GM13977 (cell line): ENCODE results near the gene ZNF563.

ENCODE experiments used
- DNase-seq: peaks from one replicate; pipeline ENCODE4 v3.0.0; 2012; ENCODE audit warnings: low spot score
- in situ Hi-C: fragments of 300-500 bp; cut with MboI; formaldehyde crosslinking; loops from one replicate; pipeline ENCODE4 v1.12.0; 2022; ENCODE audit warnings: low sequenced_read_pairs, low pct_unique_long_range_greater_than_20kb, mixed read lengths, inconsistent platforms; ENCODE audit not compliant: unreplicated experiment
- TF ChIP-seq, protein P1 (sequence below): IDR thresholded peaks from 2 replicates; pipeline ENCODE4 v1.5.1; 2012; ENCODE audit warnings: mild to moderate bottlenecking, control low read depth; ENCODE audit not compliant: insufficient read depth; ENCODE audit errors: extremely low read depth, missing control alignments

The ZNF563 gene

DNA sequence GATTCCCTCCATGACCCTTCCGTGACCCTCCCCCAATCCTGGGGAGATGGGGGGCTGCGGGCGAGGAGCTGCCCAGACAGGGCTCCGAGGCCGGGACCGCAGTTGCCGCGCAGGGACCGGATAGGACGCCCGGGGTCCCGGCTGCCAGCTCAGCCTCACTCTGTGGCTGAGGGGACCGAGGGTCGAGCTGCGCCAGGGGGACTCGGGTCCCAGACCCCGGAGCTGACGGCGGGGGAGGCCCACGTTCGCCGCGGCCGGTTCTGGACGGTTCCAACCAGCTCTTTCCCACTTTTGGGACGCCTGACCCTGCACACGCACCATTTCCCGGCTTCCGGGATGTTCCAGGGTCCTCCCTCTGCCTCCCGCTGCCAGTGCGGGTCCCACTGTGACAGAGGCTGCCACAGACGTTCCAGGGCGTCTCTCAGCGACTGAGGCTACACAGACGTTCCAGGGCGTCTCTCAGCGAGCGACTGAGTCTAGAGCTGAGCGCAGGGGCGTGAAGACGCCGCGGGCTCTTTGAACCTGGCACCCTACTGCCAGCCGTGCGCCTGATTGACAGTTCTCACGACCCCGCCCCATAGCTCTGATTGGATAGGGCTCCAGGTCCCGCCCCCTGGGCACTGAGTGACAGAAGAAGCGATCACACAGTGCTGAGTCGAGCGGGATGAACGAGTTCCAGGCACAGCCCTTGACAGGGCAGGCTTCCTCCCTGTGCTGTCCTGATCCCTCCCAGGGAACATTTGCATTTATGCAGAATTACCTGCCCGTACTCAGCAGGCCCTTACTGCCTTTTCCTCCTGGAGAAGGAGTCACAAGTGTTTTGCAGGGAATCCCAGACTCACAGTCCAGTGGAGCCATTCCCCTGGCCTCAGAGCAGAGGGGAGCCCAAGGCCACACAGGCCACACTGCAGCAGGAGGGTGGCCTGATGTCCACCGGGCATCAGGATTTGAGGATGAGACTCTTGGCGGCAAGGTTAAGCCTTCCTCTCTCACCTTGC lies at the start of gene ZNF563:
Gene ZNF563, minus strand, starts transcription at position 472 of the 998 bp plus-strand sequence. Its CDS starts 151 bp downstream, at position 321.
- TF ChIP-seq, protein P1, sequence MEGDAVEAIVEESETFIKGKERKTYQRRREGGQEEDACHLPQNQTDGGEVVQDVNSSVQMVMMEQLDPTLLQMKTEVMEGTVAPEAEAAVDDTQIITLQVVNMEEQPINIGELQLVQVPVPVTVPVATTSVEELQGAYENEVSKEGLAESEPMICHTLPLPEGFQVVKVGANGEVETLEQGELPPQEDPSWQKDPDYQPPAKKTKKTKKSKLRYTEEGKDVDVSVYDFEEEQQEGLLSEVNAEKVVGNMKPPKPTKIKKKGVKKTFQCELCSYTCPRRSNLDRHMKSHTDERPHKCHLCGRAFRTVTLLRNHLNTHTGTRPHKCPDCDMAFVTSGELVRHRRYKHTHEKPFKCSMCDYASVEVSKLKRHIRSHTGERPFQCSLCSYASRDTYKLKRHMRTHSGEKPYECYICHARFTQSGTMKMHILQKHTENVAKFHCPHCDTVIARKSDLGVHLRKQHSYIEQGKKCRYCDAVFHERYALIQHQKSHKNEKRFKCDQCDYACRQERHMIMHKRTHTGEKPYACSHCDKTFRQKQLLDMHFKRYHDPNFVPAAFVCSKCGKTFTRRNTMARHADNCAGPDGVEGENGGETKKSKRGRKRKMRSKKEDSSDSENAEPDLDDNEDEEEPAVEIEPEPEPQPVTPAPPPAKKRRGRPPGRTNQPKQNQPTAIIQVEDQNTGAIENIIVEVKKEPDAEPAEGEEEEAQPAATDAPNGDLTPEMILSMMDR, result no peak
- DNase-seq, result peak; percentile 92
- in situ Hi-C loops, result no loop called here

DNA sequence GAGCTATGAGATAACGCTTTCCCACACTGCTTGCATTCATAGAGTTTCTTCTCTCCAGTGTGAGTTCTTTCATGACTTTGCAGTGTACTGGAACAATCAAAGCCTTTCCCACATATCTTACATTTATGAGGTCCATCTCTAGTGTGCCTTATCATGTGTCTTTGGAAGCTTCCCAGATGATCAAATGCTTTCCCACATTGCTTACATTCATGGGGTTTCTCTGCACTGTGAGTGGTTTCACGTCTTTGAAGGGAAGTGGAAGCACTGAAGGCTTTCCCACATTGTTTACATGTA lies 47.0 kb upstream of the ZNF563 start:
- TF ChIP-seq, protein P1, result no peak
- in situ Hi-C loops, result no loop called here
- DNase-seq, result no peak

DNA sequence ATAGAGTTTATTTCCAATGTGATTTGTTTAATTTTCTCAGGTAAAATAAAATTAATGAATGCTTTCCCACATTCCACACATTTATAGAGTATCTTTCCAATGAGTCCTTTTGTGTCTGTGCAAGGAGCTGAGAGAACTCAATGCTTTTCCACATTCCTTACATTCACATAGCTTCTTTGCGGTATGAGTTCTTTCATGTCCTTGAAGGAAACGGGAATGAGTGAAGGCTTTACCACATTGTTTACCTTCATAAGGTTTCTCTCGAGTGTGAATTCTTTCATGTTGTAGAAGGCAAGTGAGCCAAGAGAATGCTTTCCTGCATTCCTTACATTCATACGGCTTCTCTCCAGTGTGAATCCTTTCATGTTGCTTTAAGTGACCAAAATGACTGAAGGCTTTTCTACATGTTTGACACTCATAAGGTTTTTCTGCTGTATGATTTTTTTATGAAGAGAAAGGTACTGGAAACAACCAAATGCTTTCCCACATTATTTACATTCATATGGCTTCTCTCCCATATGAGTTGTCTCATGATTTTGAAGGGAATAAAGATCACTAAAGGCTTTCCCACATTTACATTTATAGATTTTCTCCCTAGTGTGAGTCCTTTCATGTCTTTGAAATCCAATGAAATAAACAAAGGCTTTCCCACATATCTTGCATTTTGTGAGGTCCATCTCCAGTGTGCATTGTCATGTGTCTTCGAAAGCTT lies 46.5 kb upstream of the ZNF563 start:
- in situ Hi-C loops, result no loop called here
- TF ChIP-seq, protein P1, result no peak
- no peak for DNase-seq

DNA sequence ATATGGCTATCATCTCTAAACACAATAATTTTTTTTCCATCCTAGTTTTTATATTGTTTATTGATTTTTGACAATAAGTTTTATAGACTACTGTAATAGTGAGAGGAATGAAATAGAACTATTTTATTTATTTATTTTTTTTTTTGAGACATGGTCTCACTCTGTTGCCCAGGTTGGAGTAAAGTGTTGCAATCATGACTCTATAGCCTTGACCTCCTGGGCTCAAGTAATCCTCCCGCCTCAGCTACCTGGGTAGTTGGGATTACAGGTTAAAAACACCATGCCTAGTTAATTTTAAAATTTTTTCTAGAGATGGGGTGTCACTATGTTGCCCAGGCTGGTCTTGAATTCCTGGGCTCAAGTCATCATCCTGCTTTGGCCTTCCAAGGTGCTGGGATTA lies 40.6 kb upstream of the ZNF563 start:
- in situ Hi-C loops, result no loop called here
- TF ChIP-seq, protein P1, result no peak
- no peak for DNase-seq

DNA sequence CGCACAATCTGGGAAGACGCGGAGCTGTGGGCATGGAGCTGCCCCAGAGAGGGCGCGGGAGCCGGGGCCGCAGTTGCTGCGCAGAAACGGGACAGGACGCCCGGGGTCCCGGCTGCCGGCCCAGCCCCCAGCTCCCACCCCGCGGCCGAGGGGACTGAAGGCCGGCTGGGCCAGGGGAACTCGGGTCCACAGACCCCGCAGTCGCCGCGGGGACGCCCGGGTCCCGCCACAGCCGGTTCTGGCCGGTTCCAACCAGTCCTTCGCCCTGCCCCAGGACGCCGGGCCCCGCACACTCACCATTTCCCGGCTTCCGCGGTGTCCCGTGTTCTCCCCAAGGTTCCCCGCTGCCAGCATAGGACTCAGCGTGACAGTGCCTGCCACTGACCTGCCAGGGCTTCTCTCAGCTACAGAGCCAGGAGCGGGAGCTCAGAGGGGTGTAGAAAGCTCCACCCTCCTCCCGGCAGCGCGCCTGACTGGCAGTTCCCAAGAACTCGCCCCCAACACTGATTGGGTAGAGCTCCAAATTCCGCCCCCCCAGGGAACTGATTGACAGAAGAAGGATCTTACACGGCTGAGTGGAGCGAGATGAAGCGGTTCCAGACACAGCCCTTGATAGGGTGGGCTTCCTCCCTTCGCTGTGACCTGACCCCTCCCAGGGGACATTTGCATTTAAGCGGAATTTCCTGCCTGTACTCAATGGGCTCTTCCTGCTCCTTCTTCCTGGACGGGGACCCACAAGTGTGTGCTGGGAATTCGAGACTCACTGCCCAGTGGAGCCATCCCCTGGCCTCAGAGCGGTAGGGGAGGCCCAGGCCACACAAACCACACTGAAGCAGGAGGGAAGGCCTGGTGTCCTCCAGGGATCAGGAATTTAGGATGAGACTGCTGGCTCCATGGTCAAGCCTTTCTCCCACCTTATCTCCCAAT lies 32.1 kb upstream of the ZNF563 start, which contains the start of gene ZNF442:
Gene ZNF442, minus strand, starts transcription at position 448 of the 927 bp plus-strand sequence. CDS start 2,052 bp downstream, outside the sequence.
- TF ChIP-seq, protein P1, result peak; percentile 48
- DNase-seq, result peak; percentile 97
- in situ Hi-C loops, result no loop called here
